Glomerular visceral epithelial cell (primary cell): ENCODE data around the gene EPB41L4B.
A peak's percentile ranks its signal among the peaks of the same experiment; 100 is the strongest.

Experiments used
- DNase-seq: peaks from one replicate; pipeline ENCODE4 v3.0.0-alpha.2; 2016; ENCODE audit errors: extremely low spot score

EPB41L4B gene

DNA sequence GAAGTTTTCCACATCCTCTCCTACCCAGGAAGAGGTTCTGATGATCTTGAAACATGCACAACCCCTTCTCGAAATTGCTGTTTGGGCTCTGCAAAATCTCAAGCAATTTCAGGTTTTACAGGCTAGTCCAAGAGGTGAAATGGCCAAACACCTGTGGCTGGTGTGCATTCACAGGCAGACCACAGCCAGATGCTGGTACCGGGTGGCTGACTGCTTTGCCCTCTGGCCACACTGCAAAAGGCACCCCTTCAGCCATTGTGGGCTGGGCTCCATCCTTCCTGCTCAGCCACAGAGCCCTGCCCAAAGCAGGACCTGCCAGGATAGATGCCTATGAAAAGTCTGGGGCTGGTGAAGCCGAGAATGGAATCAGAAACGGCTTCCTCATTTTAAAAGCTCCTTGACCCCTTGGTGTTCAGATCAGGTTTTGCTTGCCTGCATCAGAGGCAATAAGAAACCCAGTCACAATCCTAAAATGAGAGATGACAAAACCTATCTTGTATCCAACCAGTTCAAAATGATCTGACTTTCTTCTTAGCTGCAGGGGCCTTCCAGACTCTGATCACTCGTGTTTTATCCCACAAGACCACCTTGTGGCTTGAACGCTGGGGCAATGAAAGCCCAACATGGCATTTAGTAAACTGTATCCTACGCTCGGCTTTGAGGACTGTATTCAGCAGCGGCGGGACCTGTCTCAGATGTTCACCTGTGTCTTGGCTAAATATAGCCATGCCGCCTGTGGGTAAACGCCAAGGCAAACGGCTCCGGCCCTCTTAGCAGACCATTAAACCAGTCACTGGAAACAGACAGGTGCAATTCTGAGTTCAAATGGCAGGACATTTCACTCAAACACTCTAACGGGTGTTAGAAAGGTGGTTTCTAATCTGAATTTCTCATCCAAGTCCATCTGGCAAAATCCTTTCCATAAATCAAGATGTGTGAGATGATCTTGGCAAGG lies 49.6 kb downstream of the EPB41L4B start:
- DNase-seq: no peak

DNA sequence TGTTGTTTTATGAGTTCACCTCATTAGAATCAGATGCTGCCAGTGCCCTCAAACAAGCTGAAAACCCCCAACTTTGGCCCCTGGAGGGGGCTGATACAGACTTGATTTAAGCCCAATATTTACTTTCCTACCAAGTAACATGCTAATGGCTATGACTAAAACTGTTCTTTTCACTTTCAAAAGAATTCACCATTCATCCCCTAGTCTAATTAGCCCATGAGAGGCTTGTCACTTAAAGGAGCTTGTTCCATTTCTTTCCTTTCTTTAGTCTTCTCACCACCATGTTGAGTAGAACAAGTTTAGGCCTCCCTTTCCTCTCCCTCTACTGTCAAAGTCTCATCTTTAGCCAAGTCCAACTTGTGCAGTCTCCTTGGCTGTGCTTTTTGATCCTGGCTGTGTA lies 50.4 kb downstream of the EPB41L4B start:
- DNase-seq: no peak

DNA sequence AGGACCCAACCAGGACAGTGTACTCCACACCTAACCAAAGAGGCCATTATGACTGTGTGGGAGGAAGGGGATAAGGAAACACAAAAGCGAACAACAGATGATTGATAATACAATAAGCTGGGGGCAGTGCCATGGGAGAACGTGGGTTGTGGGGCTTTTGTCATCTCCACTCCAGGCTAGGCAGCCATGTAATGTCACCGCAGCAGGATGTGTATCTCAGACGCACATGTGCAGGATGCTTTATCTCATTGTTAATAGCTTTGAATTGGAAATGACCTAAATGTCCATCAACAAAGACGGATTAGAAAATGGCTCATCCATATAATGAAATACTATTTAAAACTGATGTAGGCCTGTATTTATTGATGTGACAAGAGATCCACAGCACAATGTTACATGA lies 51.0 kb downstream of the EPB41L4B start:
- DNase-seq: no peak

DNA sequence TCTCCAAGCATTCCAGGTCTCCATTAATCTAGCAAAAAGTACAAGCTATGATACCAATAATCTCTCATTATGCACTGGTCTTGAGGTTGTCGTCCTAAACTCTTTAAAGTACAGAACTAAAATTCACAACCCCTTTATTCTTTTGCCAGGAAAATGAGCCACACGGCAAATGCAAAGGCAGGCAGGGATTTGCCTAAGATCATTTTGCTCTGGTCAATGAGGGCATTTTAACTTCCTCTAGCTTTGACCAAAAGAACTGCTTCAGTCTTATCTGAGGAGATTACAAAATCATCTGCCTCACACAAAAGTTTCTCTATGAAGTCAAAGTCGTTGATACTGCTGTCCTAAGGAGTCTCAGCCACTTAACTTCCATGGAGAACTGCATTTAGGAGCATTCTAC lies 51.8 kb downstream of the EPB41L4B start:
- no peak for DNase-seq

DNA sequence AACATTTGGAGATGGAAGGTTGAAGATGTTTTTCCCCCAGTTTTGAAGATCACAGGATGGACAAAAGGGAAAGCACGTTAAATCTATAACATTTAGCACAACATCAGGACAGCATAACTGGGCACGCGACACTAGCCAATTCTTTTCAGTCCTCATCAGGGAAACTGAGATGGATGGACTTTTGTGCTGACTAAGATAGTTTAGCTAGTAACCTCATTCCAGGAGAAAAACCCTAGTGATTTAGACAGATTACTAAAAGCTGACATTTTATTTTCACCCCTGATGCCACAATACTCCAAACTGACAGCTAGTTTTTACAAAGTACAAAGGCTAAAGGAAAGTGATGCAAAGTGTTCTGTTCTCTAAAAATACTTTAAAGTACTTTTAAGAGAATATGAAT lies 53.3 kb downstream of the EPB41L4B start:
- DNase-seq: no peak

DNA sequence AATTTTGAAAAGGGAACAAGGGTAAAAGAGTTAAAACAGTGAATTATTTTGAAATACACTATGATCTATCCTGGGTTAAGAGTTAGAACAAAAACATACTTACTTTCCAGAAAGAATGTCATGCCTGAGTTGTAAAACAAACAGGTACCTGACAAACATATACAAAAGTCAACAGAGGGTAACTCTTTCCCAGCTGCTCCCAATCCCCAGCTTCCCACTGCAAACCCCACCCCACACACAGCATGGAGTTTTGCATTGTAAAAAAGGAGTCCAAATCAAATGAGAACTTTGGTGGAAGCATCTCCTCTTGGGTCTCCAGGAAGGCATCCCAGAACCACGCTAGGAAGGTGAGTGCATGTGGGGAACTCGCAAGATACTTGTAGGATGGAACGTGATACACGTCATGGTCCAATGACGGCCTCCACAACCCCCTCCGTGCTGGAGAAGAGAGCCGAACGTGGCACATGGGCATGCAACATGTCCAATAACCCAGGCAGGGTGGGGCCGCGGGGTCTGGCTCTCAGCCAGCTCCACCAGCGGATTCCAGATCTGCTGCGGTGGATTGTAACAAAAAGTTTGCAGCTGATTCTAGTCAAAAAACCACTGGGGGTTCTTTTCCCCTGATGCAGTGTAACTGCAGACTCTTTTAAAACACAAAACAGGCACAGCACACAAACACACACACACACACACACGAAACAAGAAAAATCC lies 55.8 kb downstream of the EPB41L4B start:
- DNase-seq: peak; percentile 24

DNA sequence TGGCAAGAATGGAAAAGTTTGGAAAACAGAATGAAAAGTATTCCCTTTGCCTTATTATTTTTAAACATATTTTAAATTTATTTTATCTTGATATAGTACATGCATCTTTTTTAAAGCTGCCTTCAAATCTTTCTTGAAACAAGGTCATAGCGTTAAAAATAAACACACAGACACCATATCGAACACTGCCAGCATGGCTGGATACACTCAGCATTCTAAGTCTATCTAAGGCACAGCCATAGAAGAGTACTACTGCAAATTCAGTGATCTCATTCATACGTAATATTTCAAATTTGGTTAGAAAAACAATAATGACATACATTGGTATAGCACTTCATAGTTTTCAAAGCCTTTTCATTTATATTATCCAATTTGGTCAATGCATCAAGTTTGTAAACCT lies 57.5 kb downstream of the EPB41L4B start:
- no peak for DNase-seq

DNA sequence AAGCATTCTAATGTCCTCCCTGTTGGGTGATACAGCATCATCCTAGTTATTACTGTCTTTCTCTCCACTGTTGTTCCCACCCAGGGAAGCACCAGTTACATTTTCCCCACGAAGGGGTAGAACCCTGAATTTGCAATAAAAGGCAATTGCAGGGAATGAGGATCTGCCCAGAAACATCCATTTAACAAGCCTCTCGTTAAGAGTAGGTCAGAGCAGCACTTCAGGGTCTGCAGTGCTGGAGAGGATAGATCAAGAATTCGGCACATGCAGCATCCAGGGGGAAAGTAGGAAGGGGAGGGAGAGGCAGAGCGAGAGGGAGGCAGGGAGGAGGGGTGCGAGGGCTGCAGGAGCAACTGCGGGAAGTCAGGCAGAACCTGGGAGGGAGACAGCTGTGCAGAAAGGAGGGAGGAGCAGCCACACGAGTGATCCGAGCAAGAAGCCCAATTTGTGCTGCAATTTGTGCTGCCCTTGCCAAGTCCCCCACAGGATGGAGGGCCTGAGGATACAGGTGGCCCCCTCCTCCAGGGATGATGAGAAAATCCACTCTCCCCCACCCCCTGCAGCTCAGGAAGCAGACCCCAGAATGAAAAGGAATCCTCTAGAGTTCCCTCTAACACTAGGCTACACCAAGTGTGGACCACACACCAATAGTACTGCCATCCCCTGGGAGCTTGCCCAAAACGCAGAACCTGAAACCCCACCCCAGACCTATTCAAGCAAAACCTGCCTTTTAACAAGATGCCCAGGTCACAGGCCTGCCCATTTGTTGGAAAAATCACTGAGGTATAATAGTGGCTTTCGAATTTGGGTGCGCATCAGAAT lies 62.2 kb downstream of the EPB41L4B start:
- no peak for DNase-seq

DNA sequence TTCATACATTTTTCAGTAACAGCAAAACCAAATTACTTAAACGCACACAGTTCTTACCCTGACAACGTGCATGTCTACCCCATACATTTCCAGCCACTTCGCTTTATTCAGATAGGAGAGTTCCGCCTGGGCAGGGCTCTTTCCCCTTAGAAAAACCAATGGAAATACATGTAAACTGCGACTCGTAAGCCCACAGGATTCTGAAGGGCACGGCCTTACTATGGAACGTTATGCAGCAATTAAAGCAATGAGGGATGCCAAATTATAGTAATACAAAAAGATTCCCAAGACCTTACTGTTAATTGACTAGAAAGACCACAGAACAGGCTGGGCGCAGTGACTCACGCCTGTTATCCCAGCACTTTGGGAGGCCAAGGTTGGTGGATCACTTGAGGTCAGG lies 64.5 kb downstream of the EPB41L4B start:
- peak; percentile 6 for DNase-seq

DNA sequence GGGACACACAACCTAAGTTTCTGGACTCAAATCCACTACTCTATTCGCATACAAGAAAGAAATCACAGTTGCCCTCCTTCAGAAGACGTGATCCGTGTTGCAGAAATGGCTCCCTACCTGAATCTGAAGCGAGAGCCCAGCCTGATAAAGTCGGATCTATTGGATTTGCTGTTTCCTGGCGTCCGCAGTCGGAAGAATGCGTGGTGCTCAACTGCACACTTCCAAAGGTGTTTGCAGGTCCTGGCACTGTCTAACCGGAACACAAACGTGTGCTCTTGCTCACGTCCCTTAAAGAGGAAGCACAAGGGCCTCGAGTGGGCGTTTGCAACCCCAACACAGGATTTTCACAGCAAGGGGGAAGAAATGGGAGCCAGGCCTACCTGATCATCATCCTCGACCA lies 65.5 kb downstream of the EPB41L4B start:
- no peak for DNase-seq

DNA sequence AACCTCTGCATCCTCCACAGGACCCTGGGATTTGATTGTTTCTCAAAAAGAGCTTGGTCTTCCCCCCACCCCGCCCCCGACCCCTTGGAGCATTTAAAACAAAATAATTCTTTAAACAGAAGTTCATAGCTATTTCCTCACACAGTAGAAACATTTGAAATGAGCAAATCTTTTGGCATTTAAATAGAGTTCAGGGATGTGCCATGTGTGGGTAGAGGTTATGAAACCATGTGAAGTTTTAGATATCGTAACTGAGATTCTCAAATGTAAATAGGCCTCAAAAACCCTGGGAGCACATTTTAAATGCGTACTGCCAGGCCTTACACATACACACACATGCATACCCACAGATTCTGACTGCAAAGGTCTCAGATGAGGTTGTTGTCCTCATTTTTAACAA lies 66.5 kb downstream of the EPB41L4B start:
- DNase-seq: no peak

DNA sequence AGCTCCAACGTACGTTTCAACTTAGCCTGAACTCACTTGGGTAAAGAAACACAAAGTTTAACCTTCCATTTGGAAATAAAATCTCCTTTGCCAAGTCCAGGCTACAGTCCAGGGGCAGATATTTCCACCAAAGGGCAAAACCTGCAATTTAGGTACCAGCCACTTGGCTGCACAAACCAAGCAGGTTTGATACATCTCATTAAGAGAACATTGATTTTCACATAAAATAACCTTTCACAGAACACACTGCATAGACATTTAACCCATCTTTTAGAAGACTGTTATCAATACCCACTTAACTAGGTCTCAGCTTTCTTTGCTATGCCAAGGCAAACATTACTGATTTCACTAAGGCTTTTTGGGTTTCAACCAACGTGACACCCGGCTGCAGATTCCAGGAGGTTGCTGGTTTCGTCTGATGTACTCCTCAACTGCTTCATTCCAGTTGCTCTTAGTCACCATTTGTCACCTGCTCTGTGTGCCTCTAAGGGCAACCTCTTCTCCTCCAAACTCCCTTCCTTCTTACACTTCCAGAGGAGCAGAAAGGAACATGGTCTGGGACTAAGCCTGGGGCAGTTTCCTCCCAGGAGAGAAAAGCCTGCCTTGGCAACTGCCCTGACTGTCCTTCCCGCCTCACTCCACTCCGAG lies 67.1 kb downstream of the EPB41L4B start:
- peak; percentile 41 for DNase-seq

DNA sequence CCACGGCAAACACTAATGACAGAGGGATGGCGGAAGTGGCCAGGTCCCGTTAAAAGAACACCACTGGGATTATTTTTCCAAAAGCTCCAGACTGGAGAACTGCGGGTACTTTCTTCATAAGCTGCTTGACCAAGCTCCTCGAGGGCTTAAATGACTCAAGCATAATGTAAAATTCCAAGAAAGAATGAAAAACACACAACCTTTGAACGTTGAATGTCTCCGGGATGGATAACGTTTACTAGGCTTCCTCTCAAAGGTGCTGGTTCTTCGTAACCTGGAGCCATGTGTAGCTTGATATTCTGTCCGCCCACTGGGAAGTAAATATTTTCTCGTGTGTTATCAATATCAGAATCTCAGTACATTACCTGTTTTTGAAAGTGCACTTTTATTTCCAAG lies 67.6 kb downstream of the EPB41L4B start:
- DNase-seq: no peak

DNA sequence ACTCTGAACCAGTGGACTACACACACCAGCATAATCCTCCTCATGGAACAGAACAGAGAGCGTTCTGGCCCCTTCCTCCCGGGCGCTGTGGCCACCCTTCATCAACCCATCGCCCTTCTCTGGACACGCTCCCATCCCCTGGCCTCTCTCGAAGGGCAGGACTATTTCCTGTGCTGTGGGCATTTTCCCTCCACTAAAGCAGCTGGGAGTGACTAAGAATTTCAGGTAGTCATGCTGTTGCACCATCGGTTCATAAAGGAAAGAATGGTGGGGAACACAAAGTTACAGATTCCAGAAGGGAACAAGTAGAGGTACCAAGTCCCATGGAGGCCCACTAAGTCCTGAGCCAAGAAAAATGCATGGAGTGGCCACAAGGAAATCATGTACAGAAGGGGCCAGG lies 68.6 kb downstream of the EPB41L4B start:
- no peak for DNase-seq

DNA sequence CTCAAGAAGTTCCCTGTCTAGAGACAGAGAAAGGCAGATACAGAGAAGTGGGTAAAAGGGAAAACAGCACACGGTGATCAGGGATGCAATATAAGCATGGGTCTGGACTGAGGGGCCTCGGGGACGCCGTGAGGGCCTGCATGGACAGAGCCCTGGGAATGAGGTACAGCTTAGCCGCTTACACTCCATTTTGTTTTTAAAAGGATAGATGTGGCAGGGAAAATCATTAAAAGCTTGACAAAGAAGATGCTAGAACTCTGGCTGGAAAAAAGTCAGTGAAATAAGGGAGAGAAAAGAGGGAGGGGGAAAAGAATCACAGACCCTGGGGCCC lies 69.1 kb downstream of the EPB41L4B start:
- no peak for DNase-seq

DNA sequence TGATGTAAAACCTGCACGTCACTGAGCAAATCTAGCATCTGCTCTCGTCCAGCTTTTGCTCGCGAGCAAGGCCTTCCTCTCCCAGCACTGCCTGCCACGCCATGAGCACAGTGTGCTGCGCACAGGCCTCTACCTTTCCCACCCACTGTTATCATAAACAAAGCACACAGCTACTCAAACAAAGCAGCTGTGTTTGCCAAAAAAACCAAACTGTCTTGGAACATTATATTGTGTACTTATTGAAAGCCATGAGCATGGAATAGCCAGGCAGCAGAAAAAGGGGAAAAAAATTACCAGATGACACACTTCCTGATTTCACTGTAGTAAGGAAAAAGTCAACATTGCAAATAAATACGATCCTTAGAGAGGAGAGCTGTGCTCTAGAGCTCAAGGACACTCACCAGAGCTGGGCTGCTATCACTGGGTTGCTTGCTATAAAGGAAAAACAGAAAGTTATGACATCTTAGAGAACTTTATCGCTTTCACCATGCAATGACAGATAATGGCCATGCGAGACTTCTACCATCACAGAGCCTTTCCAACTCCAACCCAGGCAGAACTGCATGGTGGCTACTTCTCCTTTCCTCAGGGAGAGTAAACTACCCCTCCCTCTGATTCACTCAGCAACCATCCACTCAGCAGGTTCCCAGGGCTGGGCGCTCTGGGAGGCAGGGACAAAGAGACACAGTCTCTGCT lies 69.6 kb downstream of the EPB41L4B start:
- peak; percentile 15 for DNase-seq

DNA sequence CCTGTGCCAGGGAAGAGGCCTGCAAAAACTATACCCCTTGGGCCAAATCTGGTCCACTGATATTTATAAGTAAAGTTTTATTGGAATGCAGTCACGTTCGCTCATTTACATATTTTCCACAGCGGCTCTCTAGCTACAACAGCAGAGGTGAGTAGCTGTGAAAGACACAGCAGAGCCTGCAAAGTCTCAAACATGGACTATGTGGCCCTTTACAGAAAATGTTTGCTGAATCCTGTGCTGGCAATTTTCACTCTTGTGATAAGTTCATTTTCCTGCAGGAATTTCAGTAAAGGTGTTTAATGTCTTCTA lies 70.1 kb downstream of the EPB41L4B start:
- no peak for DNase-seq

DNA sequence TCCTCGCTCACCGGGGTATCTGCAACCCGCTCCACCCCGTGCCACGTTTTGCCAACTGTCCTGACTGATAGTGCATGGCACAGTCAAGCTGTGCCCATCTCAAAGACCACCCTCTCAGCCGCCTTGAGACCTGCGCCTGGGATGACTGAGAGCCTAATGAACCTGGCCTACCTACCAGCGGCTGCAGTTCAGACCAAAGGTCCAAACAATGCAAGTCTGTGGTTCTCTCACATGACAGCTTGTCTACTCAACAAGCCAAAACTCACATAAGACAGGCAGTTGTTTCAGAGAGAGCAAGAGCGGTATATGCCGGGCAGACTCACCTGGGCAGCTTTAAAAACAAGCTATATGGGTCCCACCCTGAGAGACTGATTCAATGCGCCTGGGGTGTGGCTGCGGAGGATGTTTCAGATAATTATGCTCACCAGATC lies 70.5 kb downstream of the EPB41L4B start:
- DNase-seq: no peak

DNA sequence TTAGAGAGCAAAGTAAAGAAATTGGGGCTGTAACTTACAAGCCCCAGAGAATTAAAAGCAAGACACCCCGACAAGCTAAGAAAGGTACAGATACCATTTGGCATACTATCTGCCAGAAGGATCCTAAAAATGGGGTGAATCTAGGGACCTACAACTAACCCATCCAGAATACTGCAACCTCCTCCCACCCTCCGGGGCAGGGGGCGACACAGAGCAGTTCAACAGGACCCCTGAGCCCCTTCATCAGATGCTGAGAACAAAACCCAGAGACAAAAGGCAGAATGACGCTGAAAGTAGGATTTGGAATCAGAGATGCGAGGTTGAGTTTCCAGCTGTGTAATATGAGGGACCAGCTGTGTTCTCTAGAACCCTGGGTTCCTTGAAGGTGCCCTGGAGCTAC lies 71.2 kb downstream of the EPB41L4B start:
- DNase-seq: no peak

DNA sequence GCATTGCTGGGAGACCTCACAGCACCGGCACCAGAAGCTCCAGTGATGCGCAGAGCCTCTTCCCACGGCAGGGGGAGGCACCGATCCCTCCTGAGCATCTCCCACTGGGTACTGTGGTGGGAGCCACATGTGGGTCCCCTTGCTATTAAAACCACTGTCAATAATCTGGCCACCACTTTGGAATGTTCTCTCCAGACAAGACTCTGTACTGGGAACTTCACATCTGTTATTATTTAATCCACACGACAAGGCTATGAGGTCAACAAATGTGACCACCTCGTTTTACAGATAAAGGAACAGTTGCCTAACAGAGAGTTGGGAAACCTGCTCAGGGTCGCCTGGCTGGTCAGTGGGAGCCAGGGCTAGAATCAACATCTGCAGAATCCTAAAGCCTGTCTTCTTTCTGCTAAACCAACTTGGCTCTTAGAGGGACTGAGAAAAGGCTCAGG lies 72.7 kb downstream of the EPB41L4B start:
- DNase-seq: peak; percentile 46

DNA sequence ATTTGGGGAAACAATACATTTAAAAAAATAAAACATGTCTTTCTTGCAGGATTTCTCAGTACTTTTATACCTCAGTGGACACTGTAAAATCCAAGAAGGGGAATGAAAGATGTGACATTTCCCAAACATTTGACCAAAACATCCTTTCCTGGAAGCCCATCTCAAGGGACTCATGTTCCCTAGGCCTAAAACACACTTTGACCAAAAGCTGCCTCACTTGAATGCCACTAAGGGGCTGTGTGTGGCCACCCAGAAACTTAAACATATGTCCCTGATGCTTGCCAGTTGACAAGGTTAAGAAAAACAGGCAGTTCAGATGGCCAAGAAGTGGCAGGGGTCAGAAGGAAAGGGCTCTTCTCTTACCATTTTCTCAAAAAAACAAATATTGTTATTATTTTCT lies 73.6 kb downstream of the EPB41L4B start:
- no peak for DNase-seq
